GM19099 (cell line): ENCODE measurements around the gene TMPRSS4.

Experiments
- POLR2A ChIP-seq: IDR thresholded peaks from 3 replicates; pipeline ENCODE4 v1.6.1; 2011; ENCODE audit warnings: low read depth; ENCODE audit not compliant: insufficient read length; ENCODE audit errors: extremely low read depth

The TMPRSS4 gene

GRCh38 chr11:118145285-118146227 is 68.7 kb downstream of the TMPRSS4 start:
- no peak for TF ChIP-seq POLR2A

- TF ChIP-seq POLR2A, result no peak
These were observed 69.7 kb downstream of the TMPRSS4 start for GRCh38 chr11:118146554-118146953.

GRCh38 chr11:118147502-118147901 is 70.6 kb downstream of the TMPRSS4 start:
- no peak for TF ChIP-seq POLR2A

- no peak for TF ChIP-seq POLR2A
These were observed 71.4 kb downstream of the TMPRSS4 start for GRCh38 chr11:118148240-118148639.

DNA sequence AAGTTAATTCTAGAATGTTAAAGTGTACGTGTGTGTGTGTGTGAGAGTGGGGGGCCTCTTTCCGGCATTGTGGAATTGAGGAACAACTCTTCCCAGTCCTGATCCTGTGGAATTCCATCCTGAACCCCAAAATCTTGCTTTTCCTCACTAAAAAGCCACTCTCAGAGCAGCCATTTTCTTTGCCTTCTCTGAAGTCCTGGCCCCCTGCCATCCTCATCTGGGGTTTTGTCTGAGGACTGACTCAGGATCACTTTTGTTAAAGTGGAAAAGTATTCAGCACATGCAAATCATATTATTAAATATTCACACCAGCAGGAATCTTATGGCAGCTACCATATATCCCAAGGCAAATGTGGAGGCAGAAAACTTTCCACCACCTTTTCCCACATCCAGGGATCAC is 72.0 kb downstream of the TMPRSS4 start:
- no peak for TF ChIP-seq POLR2A

DNA sequence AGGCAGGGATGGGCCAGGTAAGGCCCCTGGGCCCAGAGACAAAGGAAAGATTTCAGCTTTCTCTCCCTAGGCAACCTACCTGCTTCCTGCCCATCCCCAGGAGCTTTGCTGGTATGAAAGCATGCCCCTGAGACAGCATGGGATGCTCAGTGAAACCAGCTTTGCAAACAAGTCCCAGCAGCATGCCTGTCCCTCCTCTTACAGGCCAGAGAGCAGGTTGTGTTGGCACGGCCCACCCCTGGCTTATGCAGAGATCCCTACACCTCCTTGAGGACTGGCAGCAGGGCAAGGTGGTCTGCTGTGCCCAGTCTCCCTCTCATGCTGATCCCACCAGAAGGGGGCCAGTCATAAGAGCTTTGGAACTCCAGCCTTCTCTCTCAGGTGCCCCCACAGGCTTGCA is 72.6 kb downstream of the TMPRSS4 start:
- TF ChIP-seq POLR2A, result no peak

DNA sequence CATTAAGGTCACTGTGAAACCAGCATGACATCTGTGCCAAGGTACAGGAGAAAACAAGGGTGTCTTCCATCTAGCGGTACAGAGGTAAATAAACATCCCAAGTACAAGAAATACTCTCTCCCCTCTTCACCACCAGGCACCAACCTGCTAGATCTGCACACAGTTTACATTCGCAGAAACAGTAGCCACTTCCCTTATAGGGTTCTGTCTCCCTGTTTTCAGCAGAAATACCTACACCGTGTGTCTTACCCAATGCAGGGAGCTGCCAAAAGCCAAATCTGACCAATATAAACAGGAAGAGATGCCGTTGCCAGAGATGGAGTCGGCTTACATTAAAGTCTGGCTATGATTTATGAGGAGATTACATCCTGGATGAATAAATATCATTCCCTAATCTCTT is 74.6 kb downstream of the TMPRSS4 start:
- no peak for TF ChIP-seq POLR2A

DNA sequence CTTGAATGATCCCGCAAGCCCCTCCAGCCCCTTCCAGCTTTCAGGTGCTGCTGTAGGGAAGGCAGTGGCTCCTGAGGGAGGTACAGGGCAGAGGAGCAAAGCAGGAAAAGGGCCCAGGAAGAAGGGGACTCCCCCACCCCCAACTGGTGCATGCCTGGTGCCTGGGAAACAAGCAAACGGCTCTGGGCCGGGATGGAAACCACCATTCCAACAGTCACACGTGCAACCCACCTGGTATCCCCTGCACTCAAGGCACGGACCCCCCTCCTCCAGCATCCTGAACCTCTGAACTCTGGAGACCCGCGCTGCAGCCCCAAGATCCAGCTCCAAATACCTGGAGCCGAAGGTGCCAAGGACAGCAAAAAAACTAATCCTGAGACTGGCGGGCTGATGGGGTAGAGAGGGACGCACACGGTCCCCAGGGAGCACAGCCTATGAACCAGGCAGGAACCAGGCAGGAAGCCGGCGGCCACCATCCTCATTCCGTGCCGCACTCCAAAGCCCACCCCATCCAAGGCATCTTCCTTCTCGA is 75.2 kb downstream of the TMPRSS4 start:
- no peak for TF ChIP-seq POLR2A

DNA sequence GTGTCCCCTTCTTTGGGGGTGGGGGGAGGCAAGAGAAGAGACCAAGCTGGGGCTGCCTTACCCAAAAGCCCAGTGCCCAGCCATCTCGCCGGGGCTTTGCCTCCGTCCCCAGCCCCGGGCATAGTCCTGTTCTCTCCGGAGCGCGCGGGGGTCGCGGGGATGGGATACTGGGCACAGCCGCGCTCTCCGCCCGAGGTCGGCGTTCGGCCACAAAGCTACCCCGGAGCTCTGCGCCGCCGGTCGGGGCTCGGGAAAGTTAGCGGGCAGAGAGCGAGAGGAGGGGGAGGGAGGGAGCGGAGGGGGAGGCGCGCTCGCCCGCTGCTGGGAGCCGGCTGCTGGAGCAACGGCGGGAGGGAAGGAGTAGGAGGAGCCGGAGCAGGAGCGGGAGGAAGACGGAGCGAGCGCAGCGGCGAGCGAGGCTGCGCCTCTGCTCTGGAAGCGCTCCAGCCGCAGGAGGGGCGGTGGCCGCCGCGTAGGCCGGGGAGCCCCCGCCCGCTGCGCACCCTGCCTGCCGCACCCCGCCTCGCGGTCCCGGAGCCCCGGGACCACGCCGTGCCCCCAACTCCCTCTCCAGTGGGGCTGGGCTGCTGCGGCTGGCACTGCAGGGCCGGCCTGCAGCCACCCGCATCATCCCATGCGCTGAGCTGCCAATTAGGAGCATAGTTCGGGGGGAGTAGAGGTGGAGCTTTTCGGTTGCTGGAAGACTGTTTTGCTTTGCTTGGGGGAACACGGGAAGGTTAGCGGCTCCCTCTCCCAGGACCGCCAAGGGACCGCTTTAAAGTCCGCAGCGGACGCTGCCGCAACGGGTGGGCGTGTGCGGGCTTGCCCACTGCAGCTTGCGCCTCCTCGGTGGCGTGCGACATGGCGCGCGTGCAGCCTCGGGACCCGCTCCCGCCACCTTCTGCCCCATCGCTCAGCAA is 75.9 kb downstream of the TMPRSS4 start, which contains the start of gene SCN4B:
Gene SCN4B, minus strand, starts transcription at position 272 of the 920 bp plus-strand sequence. Its CDS starts 150 bp downstream, at position 122.
- TF ChIP-seq POLR2A, result no peak

GRCh38 chr11:118153516-118153915 is 76.6 kb downstream of the TMPRSS4 start:
- no peak for TF ChIP-seq POLR2A

GRCh38 chr11:118153976-118154375 is 77.1 kb downstream of the TMPRSS4 start:
- no peak for TF ChIP-seq POLR2A

GRCh38 chr11:118154641-118155040 is 77.8 kb downstream of the TMPRSS4 start:
- no peak for TF ChIP-seq POLR2A

DNA sequence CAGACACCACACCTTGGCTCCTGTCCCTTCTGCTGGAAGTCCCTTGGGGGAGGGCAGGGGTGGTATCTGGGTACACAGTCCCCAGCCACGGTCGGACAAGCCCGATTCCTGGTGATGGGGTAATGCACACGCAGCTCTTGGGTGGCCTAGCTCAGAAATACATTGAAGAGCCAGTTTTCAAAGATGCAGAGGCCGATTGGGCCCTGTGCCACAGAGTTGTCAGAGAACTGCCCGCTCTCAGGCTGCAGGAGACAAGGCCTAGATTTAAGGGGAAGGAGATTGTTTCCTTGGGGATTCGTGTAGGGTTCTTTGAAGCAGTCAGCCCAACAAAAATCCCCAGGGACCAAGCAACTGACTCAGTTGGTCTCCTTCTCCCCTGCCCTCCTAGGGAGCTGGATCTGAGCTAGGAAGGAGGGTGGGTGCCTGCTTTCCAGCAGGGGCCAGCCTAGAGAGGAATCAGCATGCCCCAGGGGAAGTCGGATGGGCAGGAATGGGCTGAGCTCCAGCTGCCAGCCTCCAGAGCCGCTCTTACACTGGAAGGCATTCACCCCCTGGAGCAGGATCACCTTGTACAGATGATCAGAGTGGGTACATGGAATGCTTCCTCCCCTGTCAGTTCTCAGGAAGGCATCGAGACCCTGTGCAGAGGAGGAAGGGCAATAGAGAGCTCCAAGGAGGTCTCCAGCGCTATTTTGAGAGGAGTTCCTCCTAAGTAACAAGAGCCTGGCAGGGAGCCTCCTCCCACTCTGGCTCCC is 79.1 kb downstream of the TMPRSS4 start:
- TF ChIP-seq POLR2A, result no peak

DNA sequence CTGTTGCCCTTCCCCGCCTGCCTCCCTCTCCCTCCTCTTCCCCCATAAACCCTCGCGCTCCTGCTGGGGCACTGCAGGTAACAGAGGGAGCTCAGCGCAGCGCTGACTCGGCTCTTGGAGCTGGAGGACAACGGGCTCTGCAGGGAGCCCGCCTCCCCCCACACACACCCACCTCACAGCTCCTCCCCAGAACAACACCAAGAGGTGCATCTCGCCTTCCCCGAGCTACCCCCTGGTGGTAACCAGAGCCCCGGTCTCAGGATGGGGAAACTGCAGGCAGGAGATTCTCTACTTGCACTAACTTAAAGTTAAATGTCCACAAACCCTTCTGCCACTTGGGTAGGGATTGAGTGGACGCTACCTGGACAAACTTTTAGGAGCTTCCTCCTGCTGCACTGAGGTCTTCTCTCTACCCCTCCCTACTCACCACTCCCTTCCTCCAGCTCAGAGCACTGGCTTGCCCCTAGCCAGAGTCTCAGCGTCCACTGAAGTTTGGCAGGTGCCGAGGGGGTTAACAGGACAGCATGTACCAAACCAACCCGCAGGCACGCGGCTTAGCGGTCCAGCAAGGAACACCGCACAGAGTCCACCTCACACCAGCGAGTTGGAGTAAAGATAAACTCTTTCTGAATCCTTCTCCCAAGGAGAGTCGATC is 79.8 kb downstream of the TMPRSS4 start:
- TF ChIP-seq POLR2A, result no peak
